ENCODE data around the gene IFITM2.

DNA sequence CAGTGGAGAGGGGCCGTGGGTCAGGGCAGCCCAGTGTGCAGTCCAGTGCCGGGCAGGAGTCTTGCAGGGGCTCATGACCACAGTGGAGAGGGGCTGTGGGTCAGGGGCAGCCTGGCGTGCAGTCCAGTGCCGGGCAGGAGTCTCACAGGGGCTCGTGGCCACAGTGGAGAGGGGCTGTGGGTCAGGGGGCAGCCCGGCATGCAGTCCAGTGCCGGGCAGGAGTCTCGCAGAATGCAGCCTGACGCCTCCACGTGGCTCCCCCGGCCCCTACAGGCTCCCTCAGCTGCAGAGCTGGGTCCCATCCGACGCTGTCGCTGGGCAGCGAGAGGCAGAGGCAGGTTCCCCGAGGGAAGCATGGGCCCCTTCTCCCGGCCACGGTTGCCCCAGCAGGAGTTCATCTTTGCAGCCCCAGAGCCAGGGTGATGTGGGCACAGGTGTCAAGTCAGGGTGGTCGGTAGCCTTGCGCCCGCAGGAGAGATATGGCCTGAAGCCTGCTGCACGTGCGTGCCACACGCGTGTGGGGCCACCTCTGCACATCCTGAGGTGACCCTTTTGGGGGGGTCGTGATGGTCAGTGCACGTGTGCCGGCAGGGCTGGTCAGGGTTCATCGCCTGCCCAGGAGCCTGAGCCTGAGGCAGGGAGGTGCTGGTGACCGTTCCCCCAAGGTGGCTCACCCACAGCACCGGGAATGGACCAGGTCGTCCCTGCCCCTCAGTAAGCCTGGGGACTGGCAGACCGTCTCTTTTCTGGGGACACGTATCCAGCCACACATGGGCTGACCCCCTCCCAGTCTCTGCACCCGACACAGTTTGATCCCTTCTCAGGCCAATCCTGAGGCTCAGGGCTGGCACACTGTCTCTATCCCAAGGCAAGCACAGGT lies 11.2 kb upstream of the IFITM2 start:
- TF ChIP-seq, protein P1, sequence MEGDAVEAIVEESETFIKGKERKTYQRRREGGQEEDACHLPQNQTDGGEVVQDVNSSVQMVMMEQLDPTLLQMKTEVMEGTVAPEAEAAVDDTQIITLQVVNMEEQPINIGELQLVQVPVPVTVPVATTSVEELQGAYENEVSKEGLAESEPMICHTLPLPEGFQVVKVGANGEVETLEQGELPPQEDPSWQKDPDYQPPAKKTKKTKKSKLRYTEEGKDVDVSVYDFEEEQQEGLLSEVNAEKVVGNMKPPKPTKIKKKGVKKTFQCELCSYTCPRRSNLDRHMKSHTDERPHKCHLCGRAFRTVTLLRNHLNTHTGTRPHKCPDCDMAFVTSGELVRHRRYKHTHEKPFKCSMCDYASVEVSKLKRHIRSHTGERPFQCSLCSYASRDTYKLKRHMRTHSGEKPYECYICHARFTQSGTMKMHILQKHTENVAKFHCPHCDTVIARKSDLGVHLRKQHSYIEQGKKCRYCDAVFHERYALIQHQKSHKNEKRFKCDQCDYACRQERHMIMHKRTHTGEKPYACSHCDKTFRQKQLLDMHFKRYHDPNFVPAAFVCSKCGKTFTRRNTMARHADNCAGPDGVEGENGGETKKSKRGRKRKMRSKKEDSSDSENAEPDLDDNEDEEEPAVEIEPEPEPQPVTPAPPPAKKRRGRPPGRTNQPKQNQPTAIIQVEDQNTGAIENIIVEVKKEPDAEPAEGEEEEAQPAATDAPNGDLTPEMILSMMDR (IDR thresholded peaks at IDR 0.05; ENCODE audit: low read length) = no peak
- TF ChIP-seq EZH2 (optimal IDR thresholded peaks at IDR 0.05; ENCODE audit: low read depth, low read length) = no peak
- TF ChIP-seq EZH2phosphoT487 (IDR thresholded peaks at IDR 0.05; ENCODE audit: low read length) = no peak

All from MM.1S (cell line).